HEK293T (cell line): ENCODE results near the gene ITGB7.

Experiments
- ARNT ChIP-seq: fragments of 450-650 bp; IDR thresholded peaks from 2 replicates; pipeline ENCODE4 v1.6.1; 2017; ENCODE audit warnings: mild to moderate bottlenecking
- BHLHE40 ChIP-seq: fragments of 450-650 bp; IDR thresholded peaks from 2 replicates; pipeline ENCODE4 v1.6.1; 2016; ENCODE audit warnings: mild to moderate bottlenecking, moderate library complexity, borderline replicate concordance
- CTBP1 ChIP-seq: fragments of 450-650 bp; IDR thresholded peaks from 2 replicates; pipeline ENCODE4 v1.6.1; 2016; ENCODE audit warnings: borderline replicate concordance
- ELF4 ChIP-seq: fragments of 450-650 bp; IDR thresholded peaks from 2 replicates; pipeline ENCODE4 v1.6.1; 2017; ENCODE audit warnings: antibody characterized with exemption
- FOXA1 ChIP-seq: fragments of 450-650 bp; IDR thresholded peaks from 2 replicates; pipeline ENCODE4 v1.6.1; 2016; ENCODE audit warnings: mild to moderate bottlenecking
- FOXK2 ChIP-seq: fragments of 450-650 bp; IDR thresholded peaks from 2 replicates; pipeline ENCODE4 v1.6.1; 2016; ENCODE audit warnings: mild to moderate bottlenecking
- FOXM1 ChIP-seq: fragments of 450-650 bp; IDR thresholded peaks from 2 replicates; pipeline ENCODE4 v1.6.1; 2017; ENCODE audit warnings: mild to moderate bottlenecking, borderline replicate concordance
- LEF1 ChIP-seq: fragments of 450-650 bp; IDR thresholded peaks from 2 replicates; pipeline ENCODE4 v1.6.1; 2017; ENCODE audit warnings: mild to moderate bottlenecking, borderline replicate concordance
- PKNOX1 ChIP-seq: fragments of 450-650 bp; IDR thresholded peaks from 2 replicates; pipeline ENCODE4 v1.6.1; 2016
- SP1 ChIP-seq: fragments of 450-650 bp; IDR thresholded peaks from 2 replicates; pipeline ENCODE4 v1.6.1; 2017
- SUZ12 ChIP-seq: fragments of 450-650 bp; IDR thresholded peaks from 2 replicates; pipeline ENCODE4 v1.6.1; 2016; ENCODE audit warnings: mild to moderate bottlenecking
- TARDBP ChIP-seq: fragments of 450-650 bp; IDR thresholded peaks from 2 replicates; pipeline ENCODE4 v1.6.1; 2016

- TF ChIP-seq FOXK2 (no peak), SUZ12 (no peak), BHLHE40 (no peak), FOXA1 (no peak), ELF4 (no peak), FOXM1 (no peak), ARNT (no peak), SP1 (no peak), PKNOX1 (no peak), TARDBP (no peak), LEF1 (no peak), CTBP1 (no peak)
Measured at GRCh38 chr12:53224061-53224896, 17.2 kb upstream of the ITGB7 start.
